ENCODE data around the gene CACNG6. TPM values are rescaled to one million over a fixed set of nuclear protein-coding genes. Genes with fewer than 3 reads are reported as not detected.

Gene CACNG6
- total RNA-seq, 1 donor from 2014 or later, result not detected

- TF ChIP-seq CTCF (IDR thresholded peaks at IDR 0.05) (no peak), POLR2A (IDR thresholded peaks at IDR 0.05) (no peak), POLR2AphosphoS5 (IDR thresholded peaks at IDR 0.05; ENCODE audit: insufficient read depth in 1 of 2, low read depth in 1 of 2) (no peak)
- intact Hi-C loops (cut with DNase I), result no loop called here
- peaks cover 12% of the 10 kb centered on the region for H3K4me1 ChIP-seq
- H3K27ac ChIP-seq, result no peak overlapping the region
- no peaks in the 10 kb centered on the region for H3K9me3 ChIP-seq
- H3K4me3 ChIP-seq, result no peak overlapping the region
- no peaks in the 10 kb centered on the region for H3K36me3 ChIP-seq
- DNase-seq (ENCODE audit: extremely low spot score in 2 of 2), result no peak
- peaks cover 21% of the 10 kb centered on the region for H3K27me3 ChIP-seq
Measured at GRCh38 chr19:53992211-53992610, 774 bp downstream of the CACNG6 start.

GRCh38 chr19:53992815-53993214 lies 1.4 kb downstream of the CACNG6 start:
- intact Hi-C loops (cut with DNase I), result no loop called here
- H3K27me3 ChIP-seq, result peaks cover 21% of the 10 kb centered on the region
- DNase-seq (ENCODE audit: extremely low spot score in 2 of 2), result no peak
- no peaks in the 10 kb centered on the region for H3K36me3 ChIP-seq
- no peak overlapping the region for H3K27ac ChIP-seq
- H3K4me1 ChIP-seq, result peaks cover 12% of the 10 kb centered on the region
- TF ChIP-seq POLR2A (IDR thresholded peaks at IDR 0.05), result no peak
- H3K4me3 ChIP-seq, result no peak overlapping the region
- H3K9me3 ChIP-seq, result no peaks in the 10 kb centered on the region

- H3K27ac ChIP-seq, result no peak overlapping the region
- peaks cover 21% of the 10 kb centered on the region for H3K27me3 ChIP-seq
- no peak for DNase-seq (ENCODE audit: extremely low spot score in 2 of 2)
- no peak overlapping the region for H3K4me3 ChIP-seq
- peaks cover 12% of the 10 kb centered on the region for H3K4me1 ChIP-seq
- intact Hi-C loops (cut with DNase I), result no loop called here
- TF ChIP-seq POLR2A (IDR thresholded peaks at IDR 0.05), result no peak
- TF ChIP-seq CTCF (IDR thresholded peaks at IDR 0.05), result no peak
- TF ChIP-seq POLR2AphosphoS5 (IDR thresholded peaks at IDR 0.05; ENCODE audit: insufficient read depth in 1 of 2, low read depth in 1 of 2), result no peak
- no peaks in the 10 kb centered on the region for H3K9me3 ChIP-seq
- H3K36me3 ChIP-seq, result no peaks in the 10 kb centered on the region
Measured at GRCh38 chr19:53993448-53993847, 2.0 kb downstream of the CACNG6 start.

- DNase-seq (ENCODE audit: extremely low spot score in 2 of 2), result no peak
- Histone ChIP-seq H3K4me1 (peaks cover 12% of the 10 kb centered on the region), H3K4me3 (no peak overlapping the region), H3K27me3 (peaks cover 21% of the 10 kb centered on the region), H3K36me3 (no peaks in the 10 kb centered on the region), H3K27ac (no peak overlapping the region), H3K9me3 (no peaks in the 10 kb centered on the region)
- intact Hi-C loops (cut with DNase I), result no loop called here
- TF ChIP-seq CTCF (IDR thresholded peaks at IDR 0.05), result no peak
Measured at GRCh38 chr19:53994811-53995210, 3.4 kb downstream of the CACNG6 start.

GRCh38 chr19:53998223-53998622 lies 6.8 kb downstream of the CACNG6 start:
- TF ChIP-seq CTCF (IDR thresholded peaks at IDR 0.05) (no peak), POLR2AphosphoS5 (IDR thresholded peaks at IDR 0.05; ENCODE audit: insufficient read depth in 1 of 2, low read depth in 1 of 2) (no peak), POLR2A (IDR thresholded peaks at IDR 0.05) (no peak)
- intact Hi-C loops (cut with DNase I), result no loop called here
- no peak overlapping the region for H3K4me3 ChIP-seq

GRCh38 chr19:53999694-54000093 lies 8.3 kb downstream of the CACNG6 start:
- Histone ChIP-seq H3K4me3 (no peak overlapping the region), H3K36me3 (no peaks in the 10 kb centered on the region), H3K9me3 (no peaks in the 10 kb centered on the region), H3K27ac (no peak overlapping the region), H3K4me1 (no peaks in the 10 kb centered on the region), H3K27me3 (no peaks in the 10 kb centered on the region)
- intact Hi-C loops (cut with DNase I), result no loop called here
- no peak for DNase-seq (ENCODE audit: extremely low spot score in 2 of 2)
- no peak for TF ChIP-seq POLR2A (IDR thresholded peaks at IDR 0.05)
- no peak for TF ChIP-seq CTCF (IDR thresholded peaks at IDR 0.05)
- no peak for TF ChIP-seq POLR2AphosphoS5 (IDR thresholded peaks at IDR 0.05; ENCODE audit: insufficient read depth in 1 of 2, low read depth in 1 of 2)

More at GRCh38 chr19:53998223-53998622, 6.8 kb downstream of the CACNG6 start:
- no peak overlapping the region for H3K27ac ChIP-seq
- H3K4me1 ChIP-seq, result no peaks in the 10 kb centered on the region
- no peak for DNase-seq (ENCODE audit: extremely low spot score in 2 of 2)
- no peaks in the 10 kb centered on the region for H3K36me3 ChIP-seq
- H3K27me3 ChIP-seq, result peaks cover 6% of the 10 kb centered on the region
- H3K9me3 ChIP-seq, result no peaks in the 10 kb centered on the region
